IPS-NIHi7 (cell line): Measurements from ENCODE around the gene MGST2.
A peak's percentile ranks its signal among the peaks of the same experiment; 100 is the strongest.

Experiments
- DNase-seq: peaks from one replicate; pipeline ENCODE4 v3.0.0; 2012; ENCODE audit warnings: mixed read lengths; ENCODE audit errors: extremely low spot score

Gene MGST2

GRCh38 chr4:139704915-139705485, 39.4 kb downstream of the MGST2 start:
- no peak for DNase-seq

GRCh38 chr4:139709660-139710059, 44.0 kb downstream of the MGST2 start:
- no peak for DNase-seq

GRCh38 chr4:139710073-139710472, 44.5 kb downstream of the MGST2 start:
- DNase-seq = no peak

DNA sequence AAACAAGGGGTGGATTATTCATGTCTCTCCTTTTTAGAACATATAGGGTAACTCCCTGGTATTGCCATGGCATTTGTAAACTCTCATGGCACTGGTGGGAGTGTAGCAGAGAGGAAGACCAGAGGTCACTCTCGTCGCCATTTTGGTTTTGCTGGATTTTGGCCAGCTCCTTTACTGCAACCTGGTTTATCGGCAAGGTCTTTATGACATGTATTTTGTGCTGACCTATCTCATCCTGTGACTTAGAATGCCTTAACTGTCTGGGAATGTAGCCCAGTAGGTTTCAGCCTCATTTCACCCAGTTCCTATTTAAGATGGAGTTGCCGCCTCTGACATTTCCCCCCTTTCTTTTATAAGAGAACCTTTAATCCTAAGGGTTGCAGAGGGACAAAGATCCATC, 45.8 kb downstream of the MGST2 start:
- DNase-seq = no peak

DNA sequence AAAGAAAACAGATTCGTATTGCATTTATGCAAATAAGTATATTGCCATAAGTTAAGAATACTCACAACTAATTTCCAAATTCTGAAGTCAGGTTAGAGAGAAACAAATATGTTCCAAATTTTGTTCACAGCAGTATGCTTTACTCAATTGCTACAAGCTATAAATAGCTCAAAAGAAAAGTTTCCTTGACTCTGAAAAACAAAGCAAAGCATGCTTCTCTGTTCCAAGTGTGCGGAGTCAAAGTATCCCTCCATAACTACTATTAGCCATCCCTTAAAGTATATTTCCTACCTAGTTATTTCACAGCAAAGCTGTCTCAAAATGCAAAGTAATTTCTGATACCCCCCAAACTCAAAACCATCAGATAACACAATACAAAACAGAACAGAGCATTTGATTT, 47.3 kb downstream of the MGST2 start:
- no peak for DNase-seq

DNA sequence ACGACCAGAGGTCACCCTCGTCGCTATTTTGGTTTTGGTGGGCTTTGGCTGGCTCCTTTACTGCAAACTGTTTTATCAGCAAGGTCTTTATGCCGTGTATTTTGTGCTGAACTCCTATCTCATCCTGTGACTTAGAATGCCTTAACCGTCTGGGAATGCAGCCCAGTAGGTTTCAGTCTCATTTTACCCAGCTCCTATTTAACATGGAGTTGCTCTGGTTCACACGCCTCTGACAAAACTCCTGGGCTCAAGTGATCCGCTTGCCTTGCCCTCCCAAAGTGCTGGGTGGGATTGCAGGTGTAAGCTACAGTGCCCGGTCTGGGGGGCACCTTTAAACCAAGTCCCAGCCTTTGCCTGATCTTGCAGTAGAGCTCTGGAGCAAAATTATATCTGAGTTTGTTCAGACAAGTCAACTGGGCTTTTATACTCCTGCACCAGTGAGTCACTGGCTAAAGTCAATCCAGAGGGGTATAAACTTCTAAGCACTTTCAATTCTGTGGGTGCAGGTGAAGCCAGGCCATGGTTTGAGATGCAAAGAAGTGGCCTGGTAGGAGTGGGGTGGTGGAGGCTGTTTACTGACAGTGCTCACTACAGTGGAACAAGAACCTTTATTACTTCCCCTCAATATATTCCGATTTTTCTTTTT, 50.2 kb downstream of the MGST2 start:
- no peak for DNase-seq

GRCh38 chr4:139718358-139718757, 52.7 kb downstream of the MGST2 start:
- no peak for DNase-seq

GRCh38 chr4:139718833-139719232, 53.2 kb downstream of the MGST2 start:
- DNase-seq = no peak

- no peak for DNase-seq
Measured at GRCh38 chr4:139719381-139720101, 53.9 kb downstream of the MGST2 start.

DNA sequence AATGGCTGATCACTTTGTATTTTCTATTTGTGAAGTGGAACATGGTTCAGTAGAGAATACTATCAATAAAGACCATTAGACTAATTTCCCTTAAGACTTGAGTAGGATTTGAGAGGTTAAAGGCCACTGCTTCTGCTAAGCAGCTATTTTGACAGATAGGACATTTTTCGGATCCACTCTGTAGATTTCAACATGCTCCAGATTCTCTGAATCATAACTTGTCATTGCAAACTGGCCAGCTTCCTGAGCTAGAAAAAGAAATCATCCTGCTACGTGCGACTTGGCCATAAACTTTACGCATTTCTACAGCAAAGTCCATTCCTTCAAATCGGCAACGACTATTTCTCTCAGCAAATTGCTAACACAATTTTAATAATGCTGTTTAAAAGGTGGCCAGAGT, 55.2 kb downstream of the MGST2 start:
- no peak for DNase-seq

DNA sequence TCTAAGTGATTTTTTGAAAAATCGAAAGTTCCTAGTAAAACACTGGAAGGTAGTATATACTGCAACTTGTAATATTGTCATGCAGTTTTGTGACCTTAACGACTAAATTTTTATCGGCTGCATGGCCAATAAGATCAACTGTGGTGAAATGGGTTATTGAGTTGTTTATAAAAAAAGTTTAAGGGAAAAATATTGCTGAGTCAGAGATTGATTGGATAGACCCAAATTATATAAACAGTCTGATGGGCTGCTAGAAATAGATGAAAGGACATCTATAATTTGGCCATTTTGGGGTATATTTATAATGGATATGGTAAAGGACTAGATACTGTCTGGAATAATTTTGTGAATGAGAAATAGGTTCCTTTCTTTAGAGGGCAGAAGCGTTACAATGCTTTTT, 56.2 kb downstream of the MGST2 start:
- no peak for DNase-seq

DNA sequence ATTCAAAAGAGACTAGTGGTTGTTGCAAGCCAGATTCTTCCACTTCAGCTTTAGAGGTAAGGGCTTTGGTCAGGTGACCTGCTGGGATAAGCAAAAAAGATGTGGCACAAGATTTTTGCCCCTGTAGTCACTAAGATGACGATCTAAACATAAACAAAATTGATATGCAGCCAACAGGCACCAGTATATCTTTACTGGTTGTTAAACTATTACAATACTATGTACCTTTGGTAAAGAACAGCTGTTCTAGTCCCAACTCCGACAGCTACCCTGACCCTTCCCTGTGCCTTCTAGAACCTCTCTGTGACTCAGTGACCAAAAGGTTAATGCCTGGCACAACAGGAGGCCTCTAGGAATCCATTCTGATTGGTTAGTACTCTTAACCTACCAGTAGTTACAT, 59.6 kb downstream of the MGST2 start:
- no peak for DNase-seq

DNA sequence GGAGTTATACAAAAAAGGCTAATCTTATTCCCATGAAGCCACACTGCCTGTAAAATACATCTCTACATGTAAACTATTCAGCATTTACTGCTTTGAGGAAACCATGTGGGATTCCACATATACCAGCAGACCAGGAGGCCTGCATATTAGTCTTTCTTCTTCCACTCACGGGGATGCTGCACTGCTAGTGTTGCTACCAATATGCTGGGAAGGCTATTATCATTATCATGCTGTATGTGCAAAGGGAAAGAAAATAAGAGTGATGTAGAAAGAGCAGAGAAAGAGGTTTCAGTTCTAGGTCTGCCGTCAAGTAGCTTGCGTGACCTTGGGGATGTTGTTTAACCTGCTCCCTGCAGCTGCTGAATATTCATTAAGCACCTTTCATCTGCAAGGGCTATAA, 61.0 kb downstream of the MGST2 start:
- no peak for DNase-seq

- DNase-seq = no peak
Measured at GRCh38 chr4:139728146-139728545, 62.5 kb downstream of the MGST2 start.

- DNase-seq = no peak
Measured at GRCh38 chr4:139728840-139729239, 63.2 kb downstream of the MGST2 start.

GRCh38 chr4:139732991-139733570, 67.5 kb downstream of the MGST2 start:
- no peak for DNase-seq

DNA sequence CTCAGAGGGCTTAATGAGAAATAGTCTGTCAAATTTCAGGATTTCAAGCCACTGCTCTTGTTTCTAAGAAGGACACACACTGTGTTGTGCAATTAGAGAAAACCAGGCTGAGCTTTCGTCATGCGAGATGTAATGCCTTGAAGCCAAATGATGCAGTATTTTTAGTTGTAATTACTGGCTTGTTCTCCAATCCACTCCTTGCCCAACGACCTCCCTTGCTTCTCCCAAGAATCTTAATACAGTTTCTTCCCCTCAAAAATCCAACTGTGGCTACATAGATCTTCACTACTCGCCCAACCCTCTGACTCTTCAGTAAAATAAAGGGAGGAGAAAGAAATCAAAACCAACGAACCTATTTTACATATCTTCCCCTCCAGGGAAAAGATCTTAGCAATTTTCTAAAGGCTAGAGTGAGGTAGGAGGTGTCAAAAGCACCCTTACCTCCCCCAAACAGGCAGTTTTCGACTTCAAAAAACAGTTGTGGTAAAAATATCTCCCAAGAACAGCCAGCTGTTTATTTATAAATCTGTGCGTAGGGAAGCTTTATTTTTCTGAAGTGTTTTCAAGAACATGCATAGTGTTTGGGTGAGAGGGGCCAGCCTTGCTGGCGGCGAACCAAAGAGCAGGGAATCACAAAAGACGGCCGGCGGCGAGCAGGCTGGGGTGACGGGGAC, 68.7 kb downstream of the MGST2 start:
- DNase-seq = no peak

DNA sequence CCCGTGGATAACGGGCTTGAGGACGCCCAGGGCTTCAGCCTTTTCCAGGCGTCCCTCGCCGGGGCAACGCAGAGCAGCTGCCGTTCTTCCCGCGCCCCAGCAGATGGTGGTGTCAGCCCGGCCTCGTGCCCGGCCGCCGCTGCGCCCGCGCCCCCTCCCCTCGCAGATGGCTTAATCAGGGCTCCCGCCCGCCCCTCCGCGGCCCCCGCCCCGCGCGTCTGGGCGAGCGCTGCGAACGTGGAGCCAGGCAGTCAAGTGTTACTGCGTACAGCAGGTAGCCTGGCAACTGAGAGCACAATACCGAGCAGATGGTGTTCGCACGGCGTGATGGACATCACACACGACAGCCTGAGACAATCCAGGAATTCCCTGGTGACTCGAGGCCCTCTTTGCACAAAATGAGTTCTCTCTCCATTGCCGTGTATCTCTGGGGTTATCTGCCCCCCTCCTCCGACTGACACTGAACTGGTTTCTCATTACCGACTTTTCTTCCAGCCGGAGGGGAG, 69.3 kb downstream of the MGST2 start:
- peak; percentile 94 for DNase-seq

DNA sequence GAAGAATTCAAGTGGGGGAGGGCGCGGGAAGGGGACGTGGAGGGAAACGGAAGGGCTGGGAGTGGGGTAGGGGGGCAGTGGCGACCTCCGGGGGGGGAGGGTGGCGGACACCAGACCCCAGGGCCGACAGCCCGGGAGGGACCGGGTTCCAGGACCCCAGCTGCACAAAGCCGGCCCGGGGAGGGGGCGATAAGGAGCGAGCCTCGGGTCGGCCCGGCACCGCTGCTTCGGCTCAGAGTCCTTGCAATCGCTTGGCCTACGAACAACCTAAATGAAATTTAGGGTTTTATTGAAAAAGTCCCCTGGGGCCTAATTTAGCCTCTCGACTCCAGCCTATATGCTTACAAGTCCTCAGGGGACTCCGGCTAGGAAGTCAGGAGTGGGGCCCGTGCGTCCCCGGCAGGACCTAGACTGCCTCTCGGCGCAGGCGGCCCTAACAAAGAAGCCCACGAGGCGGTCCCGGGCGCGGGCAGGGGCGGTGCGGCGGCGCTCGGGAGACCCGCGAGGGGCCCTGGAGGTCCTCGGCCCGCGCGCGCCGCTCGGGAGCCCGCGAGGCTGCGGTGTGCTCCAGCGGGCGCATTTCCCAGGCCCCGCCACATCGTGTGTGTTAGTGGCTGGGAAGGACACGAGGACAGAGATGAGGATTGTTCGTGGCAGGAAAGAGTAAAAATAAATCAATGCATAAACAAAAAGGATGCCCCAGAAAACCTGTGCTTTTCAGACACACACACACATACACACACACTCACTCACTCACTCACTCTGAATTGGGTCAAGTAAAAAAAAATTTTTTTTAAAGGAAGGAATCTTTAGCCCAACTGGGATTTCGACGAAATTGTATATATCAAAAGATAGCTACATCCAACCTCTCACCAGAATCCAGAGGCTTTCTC, 70.0 kb downstream of the MGST2 start:
- peak; percentile 68 for DNase-seq

DNA sequence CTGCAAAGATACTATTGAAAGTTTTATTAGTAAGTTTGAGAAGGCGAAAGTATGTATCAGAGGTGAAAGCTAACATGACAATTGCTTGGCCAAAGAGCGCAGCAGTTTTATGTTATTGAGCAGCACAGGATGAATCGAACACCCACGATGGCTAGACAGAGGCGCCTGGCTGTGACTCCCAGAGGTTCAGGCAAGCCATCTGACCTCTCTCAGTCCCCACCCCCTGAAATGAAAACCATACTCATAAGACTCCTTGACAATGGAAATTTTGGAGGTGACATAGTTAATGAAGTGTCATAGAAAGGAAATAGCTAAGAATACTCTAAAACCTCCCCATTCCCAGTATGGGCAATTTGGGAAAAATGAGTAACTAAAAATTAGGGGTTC, 70.6 kb downstream of the MGST2 start:
- DNase-seq = no peak

GRCh38 chr4:139736661-139737060, 71.0 kb downstream of the MGST2 start:
- no peak for DNase-seq
